Neural progenitor cell (in vitro differentiated cells): ENCODE results near the gene DCTN5.

Source experiments
- CTCF ChIP-seq: fragments of 200-600 bp; sonication (generic); IDR thresholded peaks from 2 replicates; pipeline ENCODE4 v1.5.1; 2017; ENCODE audit warnings: antibody characterized with exemption, mild to moderate bottlenecking
- EZH2 ChIP-seq: fragments of 200-600 bp; sonication (generic); IDR thresholded peaks from 2 replicates; pipeline ENCODE4 v1.6.1; 2017; ENCODE audit warnings: antibody characterized with exemption, mild to moderate bottlenecking, moderate library complexity
- EZH2phosphoT487 ChIP-seq: fragments of 200-600 bp; sonication (generic); IDR thresholded peaks from 2 replicates; pipeline ENCODE4 v1.6.1; 2017; ENCODE audit warnings: antibody characterized with exemption

- TF ChIP-seq EZH2 (no peak), CTCF (no peak), EZH2phosphoT487 (no peak)
Measured at GRCh38 chr16:23701045-23701444, 59.8 kb downstream of the DCTN5 start.
